Left forelimb (tissue), 1 donor: ENCODE measurements around the gene SLC2A1.
"Not testable (repeated sequence)": the region's sequence is repeated elsewhere in the genome, so short reads cannot be mapped to it uniquely, and the experiment has no call there.

Experiments
- DNase-seq: peaks from one replicate; pipeline ENCODE4 v3.0.0-alpha.2; 2018; ENCODE audit warnings: low spot score

SLC2A1 gene

GRCh38 chr1:42929434-42930177, 29.1 kb downstream of the SLC2A1 start:
- peak; percentile 70 for DNase-seq

GRCh38 chr1:42928859-42929258, 29.8 kb downstream of the SLC2A1 start:
- peak; percentile 57 for DNase-seq

GRCh38 chr1:42927920-42928505, 30.7 kb downstream of the SLC2A1 start:
- DNase-seq: peak; percentile 45

- no peak for DNase-seq
Observed at GRCh38 chr1:42927274-42927841, 31.3 kb downstream of the SLC2A1 start.

- DNase-seq: no peak
Observed at GRCh38 chr1:42926879-42927242, 31.8 kb downstream of the SLC2A1 start.

- DNase-seq: no peak
Observed at GRCh38 chr1:42926235-42926878, 32.3 kb downstream of the SLC2A1 start.

GRCh38 chr1:42924851-42925760, 33.6 kb downstream of the SLC2A1 start:
- DNase-seq: no peak

GRCh38 chr1:42924082-42924850, 34.4 kb downstream of the SLC2A1 start:
- DNase-seq: peak; percentile 95

GRCh38 chr1:42923367-42924081, 35.1 kb downstream of the SLC2A1 start:
- no peak for DNase-seq

- no peak for DNase-seq
Observed at GRCh38 chr1:42922687-42923366, 35.8 kb downstream of the SLC2A1 start.

GRCh38 chr1:42921769-42922168, 36.9 kb downstream of the SLC2A1 start:
- no peak for DNase-seq

GRCh38 chr1:42919651-42920050, 39.0 kb downstream of the SLC2A1 start:
- not testable (repeated sequence) for DNase-seq

- no peak for DNase-seq
Observed at GRCh38 chr1:42917241-42917495, 41.5 kb downstream of the SLC2A1 start.

- no peak for DNase-seq
Observed at GRCh38 chr1:42915456-42915855, 43.2 kb downstream of the SLC2A1 start.

- no peak for DNase-seq
Observed at GRCh38 chr1:42914092-42914627, 44.5 kb downstream of the SLC2A1 start.

GRCh38 chr1:42913426-42914091, 45.1 kb downstream of the SLC2A1 start:
- no peak for DNase-seq

- no peak for DNase-seq
Observed at GRCh38 chr1:42910985-42911384, 47.7 kb downstream of the SLC2A1 start.

GRCh38 chr1:42908046-42908445, 50.6 kb downstream of the SLC2A1 start:
- no peak for DNase-seq

- no peak for DNase-seq
Observed at GRCh38 chr1:42904434-42904833, 54.2 kb downstream of the SLC2A1 start.
